ENCODE data around the gene HTRA3.

HTRA3 gene

GRCh38 chr4:8254076-8254475 lies 15.5 kb upstream of the HTRA3 start:
- Histone ChIP-seq H3K4me3 (replicated peaks; ENCODE audit: insufficient read depth, low read length) (no peak overlapping the region), H3K27me3 (ENCODE audit: insufficient read depth, poor library complexity, severe bottlenecking) (no peaks in the 10 kb centered on the region), H3K27ac (replicated peaks) (no peak overlapping the region)
- DNase-seq (ENCODE audit: low read depth in 1 of 2, low spot score in 1 of 2), result no peak
- TF ChIP-seq REST (IDR thresholded peaks at IDR 0.05; ENCODE audit: insufficient replicate concordance, low read depth), result no peak
- TF ChIP-seq POLR2AphosphoS5 (IDR thresholded peaks at IDR 0.05; ENCODE audit: low read depth), result no peak
- TF ChIP-seq, protein P1, sequence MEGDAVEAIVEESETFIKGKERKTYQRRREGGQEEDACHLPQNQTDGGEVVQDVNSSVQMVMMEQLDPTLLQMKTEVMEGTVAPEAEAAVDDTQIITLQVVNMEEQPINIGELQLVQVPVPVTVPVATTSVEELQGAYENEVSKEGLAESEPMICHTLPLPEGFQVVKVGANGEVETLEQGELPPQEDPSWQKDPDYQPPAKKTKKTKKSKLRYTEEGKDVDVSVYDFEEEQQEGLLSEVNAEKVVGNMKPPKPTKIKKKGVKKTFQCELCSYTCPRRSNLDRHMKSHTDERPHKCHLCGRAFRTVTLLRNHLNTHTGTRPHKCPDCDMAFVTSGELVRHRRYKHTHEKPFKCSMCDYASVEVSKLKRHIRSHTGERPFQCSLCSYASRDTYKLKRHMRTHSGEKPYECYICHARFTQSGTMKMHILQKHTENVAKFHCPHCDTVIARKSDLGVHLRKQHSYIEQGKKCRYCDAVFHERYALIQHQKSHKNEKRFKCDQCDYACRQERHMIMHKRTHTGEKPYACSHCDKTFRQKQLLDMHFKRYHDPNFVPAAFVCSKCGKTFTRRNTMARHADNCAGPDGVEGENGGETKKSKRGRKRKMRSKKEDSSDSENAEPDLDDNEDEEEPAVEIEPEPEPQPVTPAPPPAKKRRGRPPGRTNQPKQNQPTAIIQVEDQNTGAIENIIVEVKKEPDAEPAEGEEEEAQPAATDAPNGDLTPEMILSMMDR (IDR thresholded peaks at IDR 0.05; ENCODE audit: insufficient read depth, low read length), result no peak
- no peak for TF ChIP-seq GABPA (IDR thresholded peaks at IDR 0.05; ENCODE audit: low read depth)
- no peak for TF ChIP-seq SPI1 (IDR thresholded peaks at IDR 0.05; ENCODE audit: borderline replicate concordance, low read depth)

GRCh38 chr4:8255698-8256441 lies 13.7 kb upstream of the HTRA3 start:
- Histone ChIP-seq H3K4me3 (replicated peaks; ENCODE audit: insufficient read depth, low read length) (no peak overlapping the region), H3K27me3 (ENCODE audit: insufficient read depth, poor library complexity, severe bottlenecking) (no peaks in the 10 kb centered on the region), H3K27ac (replicated peaks) (no peak overlapping the region)
- TF ChIP-seq REST (IDR thresholded peaks at IDR 0.05; ENCODE audit: insufficient replicate concordance, low read depth) (no peak), POLR2AphosphoS5 (IDR thresholded peaks at IDR 0.05; ENCODE audit: low read depth) (no peak), GABPA (IDR thresholded peaks at IDR 0.05; ENCODE audit: low read depth) (no peak), SPI1 (IDR thresholded peaks at IDR 0.05; ENCODE audit: borderline replicate concordance, low read depth) (no peak)
- TF ChIP-seq, protein P1 (IDR thresholded peaks at IDR 0.05; ENCODE audit: insufficient read depth, low read length), result no peak
- DNase-seq (ENCODE audit: low read depth in 1 of 2, low spot score in 1 of 2), result no peak

DNA sequence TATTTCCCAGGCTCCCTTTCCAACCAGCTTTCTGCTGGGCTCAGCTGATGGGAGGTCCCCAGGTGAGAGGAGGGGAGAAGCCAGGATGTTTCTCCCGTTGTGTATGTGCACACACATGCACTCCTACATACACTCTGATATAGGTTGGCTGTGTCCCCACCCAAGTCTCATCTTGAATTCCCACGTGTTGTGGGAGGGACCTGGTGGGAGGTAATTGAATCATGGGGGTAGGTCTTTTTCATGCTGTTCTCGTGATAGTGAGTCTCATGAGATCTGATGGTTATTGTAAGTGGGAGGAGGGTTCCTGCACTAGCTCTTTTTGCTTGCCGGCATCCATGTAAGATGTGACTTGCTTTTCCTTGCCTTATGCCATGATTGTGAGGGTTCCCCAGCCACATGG lies 11.7 kb upstream of the HTRA3 start:
- TF ChIP-seq POLR2AphosphoS5 (IDR thresholded peaks at IDR 0.05; ENCODE audit: low read depth) (no peak), REST (IDR thresholded peaks at IDR 0.05; ENCODE audit: insufficient replicate concordance, low read depth) (no peak), GABPA (IDR thresholded peaks at IDR 0.05; ENCODE audit: low read depth) (no peak), SPI1 (IDR thresholded peaks at IDR 0.05; ENCODE audit: borderline replicate concordance, low read depth) (no peak)
- TF ChIP-seq, protein P1 (IDR thresholded peaks at IDR 0.05; ENCODE audit: insufficient read depth, low read length), result no peak
- no peak for DNase-seq (ENCODE audit: low read depth in 1 of 2, low spot score in 1 of 2)
- Histone ChIP-seq H3K4me3 (replicated peaks; ENCODE audit: insufficient read depth, low read length) (no peak overlapping the region), H3K27ac (replicated peaks) (no peak overlapping the region), H3K27me3 (ENCODE audit: insufficient read depth, poor library complexity, severe bottlenecking) (no peaks in the 10 kb centered on the region)
